OCI-LY1 (cell line): ENCODE results near the gene GNB3.
A peak's percentile ranks its signal among the peaks of the same experiment; 100 is the strongest.
"Not testable (repeated sequence)": the region's sequence is repeated elsewhere in the genome, so short reads cannot be mapped to it uniquely, and the experiment has no call there.

Experiments used
- H2AFZ ChIP-seq: fragments of 200-600 bp; sonication (generic), shearing (Covaris generic); 2 replicates; pipeline ENCODE4 v1.6.0; 2014; ENCODE audit warnings: antibody characterized with exemption, mild to moderate bottlenecking, low read length
- H3F3A ChIP-seq: fragments of 200-600 bp; sonication (generic), shearing (Covaris generic); 2 replicates; pipeline ENCODE4 v1.6.0; 2014; ENCODE audit warnings: mild to moderate bottlenecking, antibody characterized with exemption, low read length, moderate library complexity; ENCODE audit not compliant: insufficient read depth
- H3K27ac ChIP-seq: fragments of 200-600 bp; sonication (generic); 2 replicates; pipeline ENCODE4 v1.5.1; 2014; ENCODE audit warnings: low read length, mixed run types, mild to moderate bottlenecking, low read depth; ENCODE audit not compliant: poor library complexity, severe bottlenecking
- H3K27me3 ChIP-seq: fragments of 200-600 bp; sonication (generic); 2 replicates; pipeline ENCODE4 v1.6.0; 2014; ENCODE audit warnings: antibody characterized with exemption, mild to moderate bottlenecking, low read length, moderate library complexity; ENCODE audit not compliant: insufficient read depth
- H3K36me3 ChIP-seq: fragments of 200-600 bp; sonication (generic); 2 replicates; pipeline ENCODE4 v1.6.1; 2014; ENCODE audit warnings: mild to moderate bottlenecking, antibody characterized with exemption, low read length, moderate library complexity, mixed read lengths; ENCODE audit not compliant: insufficient read depth
- H3K4me1 ChIP-seq: fragments of 200-600 bp; sonication (generic); 2 replicates; pipeline ENCODE4 v1.5.1; 2014; ENCODE audit warnings: mild to moderate bottlenecking, low read length, moderate library complexity; ENCODE audit not compliant: insufficient read depth, severe bottlenecking
- H3K4me2 ChIP-seq: fragments of 200-600 bp; sonication (generic), shearing (Covaris generic); 2 replicates; pipeline ENCODE4 v1.6.1; 2014; ENCODE audit warnings: low read length
- H3K4me3 ChIP-seq: fragments of 200-600 bp; sonication (generic); 2 replicates; pipeline ENCODE4 v1.5.1; 2014; ENCODE audit warnings: low read length, low read depth, mild to moderate bottlenecking, mixed read lengths; ENCODE audit not compliant: poor library complexity, severe bottlenecking
- H3K79me2 ChIP-seq: fragments of 200-600 bp; shearing (Covaris generic); 2 replicates; pipeline ENCODE4 v1.6.1; 2016; ENCODE audit warnings: mixed run types, low read length, mixed read lengths; ENCODE audit not compliant: insufficient read depth
- H3K9ac ChIP-seq: fragments of 200-600 bp; sonication (generic), shearing (Covaris generic); 2 replicates; pipeline ENCODE4 v1.6.1; 2014; ENCODE audit warnings: mild to moderate bottlenecking, low read length, mixed read lengths
- H3K9me2 ChIP-seq: fragments of 200-600 bp; sonication (generic), shearing (Covaris generic); 2 replicates; pipeline ENCODE4 v1.6.1; 2014; ENCODE audit warnings: low read depth, mild to moderate bottlenecking, low read length, mixed read lengths
- H3K9me3 ChIP-seq: fragments of 200-600 bp; shearing (Covaris generic); 2 replicates; pipeline ENCODE4 v1.6.1; 2014; ENCODE audit warnings: low read length, mixed read lengths
- H4K20me1 ChIP-seq: fragments of 200-600 bp; sonication (generic), shearing (Covaris generic); 2 replicates; pipeline ENCODE4 v1.6.0; 2016; ENCODE audit warnings: mild to moderate bottlenecking, low read length; ENCODE audit not compliant: insufficient read depth
- EZH2 ChIP-seq: fragments of 200-600 bp; sonication (generic), shearing (Covaris generic); IDR thresholded peaks from 2 replicates; pipeline ENCODE4 v1.8.0; 2017; ENCODE audit warnings: borderline replicate concordance, mixed run types, mild to moderate bottlenecking, antibody characterized with exemption, low read length, moderate library complexity, mixed read lengths
- TF ChIP-seq, protein P1 (sequence below): fragments of 200-600 bp; sonication (generic), shearing (Covaris generic); IDR thresholded peaks from 2 replicates; pipeline ENCODE4 v1.5.1; 2017; ENCODE audit warnings: mild to moderate bottlenecking, antibody characterized with exemption, low read length, moderate library complexity, mixed read lengths

GNB3 gene

DNA sequence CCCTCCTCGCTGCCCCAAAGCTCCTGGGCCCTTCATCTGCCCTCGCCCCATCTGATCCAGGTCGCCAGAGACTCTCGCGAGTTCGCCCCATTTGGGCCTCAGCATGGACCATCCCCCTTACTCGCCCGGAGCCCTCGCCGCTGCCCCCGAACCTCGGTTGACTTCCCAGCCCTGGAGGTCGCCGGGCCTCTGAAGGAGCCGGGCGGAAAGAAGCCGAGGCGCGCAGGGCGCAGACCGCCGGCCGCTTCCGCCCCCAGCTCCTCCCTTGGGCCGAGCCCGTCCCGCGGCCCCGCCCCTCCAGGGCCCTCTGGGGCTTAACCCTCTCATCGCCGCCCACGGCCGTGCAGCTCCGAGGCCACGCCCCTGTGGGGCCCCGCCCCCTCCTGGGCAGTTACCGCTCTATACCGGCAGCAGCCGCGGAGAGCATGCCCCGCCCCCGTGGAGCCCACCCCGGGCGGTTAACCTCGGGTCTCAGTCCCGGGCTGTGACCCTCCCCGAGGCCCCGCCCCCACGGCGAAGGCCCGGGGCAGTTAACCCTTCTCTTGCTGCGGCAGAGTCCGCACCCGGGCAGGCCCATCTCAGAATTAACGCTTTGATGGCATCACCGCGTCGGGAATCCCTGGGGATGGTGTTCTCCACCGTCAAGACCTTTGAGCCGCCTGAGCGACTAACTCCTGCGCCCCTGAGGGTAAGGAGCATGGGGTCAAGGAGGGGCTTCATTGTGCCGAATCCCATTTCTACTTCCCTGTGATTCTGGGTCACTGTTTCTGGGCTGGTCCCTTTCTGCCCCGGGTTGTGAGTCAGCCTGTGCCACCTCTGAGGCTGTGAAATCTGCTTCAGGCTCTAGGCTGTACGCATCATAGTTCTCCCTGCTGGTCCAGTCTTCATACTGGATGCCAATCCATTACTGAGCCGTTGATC, 32.6 kb downstream of the GNB3 start, which contains the start of gene SPSB2:
TSS of gene SPSB2 (minus strand) at position 210 of the 921 bp plus-strand sequence. CDS start 402 bp downstream, outside the sequence.
- peaks cover 68% of the 10 kb centered on the region for H3K36me3 ChIP-seq
- no peaks in the 10 kb centered on the region for H3K9me2 ChIP-seq
- peak within 1 kb of the TSS; percentile 88 for H3K9ac ChIP-seq
- H3K4me2 ChIP-seq = peak within 1 kb of the TSS; percentile 93
- TF ChIP-seq, protein P1, sequence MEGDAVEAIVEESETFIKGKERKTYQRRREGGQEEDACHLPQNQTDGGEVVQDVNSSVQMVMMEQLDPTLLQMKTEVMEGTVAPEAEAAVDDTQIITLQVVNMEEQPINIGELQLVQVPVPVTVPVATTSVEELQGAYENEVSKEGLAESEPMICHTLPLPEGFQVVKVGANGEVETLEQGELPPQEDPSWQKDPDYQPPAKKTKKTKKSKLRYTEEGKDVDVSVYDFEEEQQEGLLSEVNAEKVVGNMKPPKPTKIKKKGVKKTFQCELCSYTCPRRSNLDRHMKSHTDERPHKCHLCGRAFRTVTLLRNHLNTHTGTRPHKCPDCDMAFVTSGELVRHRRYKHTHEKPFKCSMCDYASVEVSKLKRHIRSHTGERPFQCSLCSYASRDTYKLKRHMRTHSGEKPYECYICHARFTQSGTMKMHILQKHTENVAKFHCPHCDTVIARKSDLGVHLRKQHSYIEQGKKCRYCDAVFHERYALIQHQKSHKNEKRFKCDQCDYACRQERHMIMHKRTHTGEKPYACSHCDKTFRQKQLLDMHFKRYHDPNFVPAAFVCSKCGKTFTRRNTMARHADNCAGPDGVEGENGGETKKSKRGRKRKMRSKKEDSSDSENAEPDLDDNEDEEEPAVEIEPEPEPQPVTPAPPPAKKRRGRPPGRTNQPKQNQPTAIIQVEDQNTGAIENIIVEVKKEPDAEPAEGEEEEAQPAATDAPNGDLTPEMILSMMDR = no peak
- no peak for TF ChIP-seq EZH2
- no peaks in the 10 kb centered on the region for H3K9me3 ChIP-seq
- peaks cover 10% of the 10 kb centered on the region; the same call in 1 of the 2 replicates for H3F3A ChIP-seq
- H3K27ac ChIP-seq = peak within 1 kb of the TSS; percentile 78
- H4K20me1 ChIP-seq = peaks cover 2% of the 10 kb centered on the region; the same call in 1 of the 2 replicates
- no peak within 1 kb of the TSS for H2AFZ ChIP-seq
- peaks cover 3% of the 10 kb centered on the region for H3K79me2 ChIP-seq
- peak within 1 kb of the TSS; percentile 83 for H3K4me3 ChIP-seq
- H3K4me1 ChIP-seq = peaks cover 51% of the 10 kb centered on the region
- no peaks in the 10 kb centered on the region for H3K27me3 ChIP-seq

- peaks cover 45% of the 10 kb centered on the region for H3K4me1 ChIP-seq
- not testable (repeated sequence) for H2AFZ ChIP-seq, H3K27me3 ChIP-seq, H3F3A ChIP-seq, H4K20me1 ChIP-seq, H3K9me3 ChIP-seq, H3K9me2 ChIP-seq, H3K79me2 ChIP-seq
- peaks cover 61% of the 10 kb centered on the region for H3K36me3 ChIP-seq
- peak overlapping the region; percentile 65 for H3K9ac ChIP-seq
- peak overlapping the region; percentile 83 for H3K4me3 ChIP-seq
- H3K4me2 ChIP-seq = peak overlapping the region; percentile 93
- H3K27ac ChIP-seq = peak overlapping the region; percentile 60
Observed at GRCh38 chr12:6874015-6874368, 33.3 kb downstream of the GNB3 start.

GRCh38 chr12:6879824-6880223, 39.1 kb downstream of the GNB3 start:
- not testable (repeated sequence) for H3K4me1 ChIP-seq, H3F3A ChIP-seq, H3K9me2 ChIP-seq, H2AFZ ChIP-seq, H3K4me3 ChIP-seq, H3K9me3 ChIP-seq, H3K79me2 ChIP-seq, H4K20me1 ChIP-seq, H3K27me3 ChIP-seq, H3K9ac ChIP-seq, H3K4me2 ChIP-seq, H3K27ac ChIP-seq
- H3K36me3 ChIP-seq = peaks cover 33% of the 10 kb centered on the region

GRCh38 chr12:6883252-6883651, 42.5 kb downstream of the GNB3 start:
- Histone ChIP-seq H3K9ac (no peak overlapping the region), H3K9me2 (no peaks in the 10 kb centered on the region), H3K27me3 (no peaks in the 10 kb centered on the region), H3K4me3 (no peak overlapping the region), H4K20me1 (no peaks in the 10 kb centered on the region), H2AFZ (no peak overlapping the region), H3F3A (no peaks in the 10 kb centered on the region), H3K27ac (no peak overlapping the region), H3K4me1 (no peaks in the 10 kb centered on the region), H3K79me2 (no peaks in the 10 kb centered on the region), H3K9me3 (no peaks in the 10 kb centered on the region), H3K4me2 (no peak overlapping the region), H3K36me3 (peaks cover 17% of the 10 kb centered on the region)
- TF ChIP-seq, protein P1 = no peak
- no peak for TF ChIP-seq EZH2
